A204.1 (cell line): ENCODE data around the gene APOF.
"Not testable (repeated sequence)": the region's sequence is repeated elsewhere in the genome, so short reads cannot be mapped to it uniquely, and the experiment has no call there.

Source experiments
- FAIRE-seq: peaks from 2 replicates; lab custom pipeline; 2012; peaks lifted over from hg19 to GRCh38; lab: Jason Lieb, UNC

The APOF gene, protein sequence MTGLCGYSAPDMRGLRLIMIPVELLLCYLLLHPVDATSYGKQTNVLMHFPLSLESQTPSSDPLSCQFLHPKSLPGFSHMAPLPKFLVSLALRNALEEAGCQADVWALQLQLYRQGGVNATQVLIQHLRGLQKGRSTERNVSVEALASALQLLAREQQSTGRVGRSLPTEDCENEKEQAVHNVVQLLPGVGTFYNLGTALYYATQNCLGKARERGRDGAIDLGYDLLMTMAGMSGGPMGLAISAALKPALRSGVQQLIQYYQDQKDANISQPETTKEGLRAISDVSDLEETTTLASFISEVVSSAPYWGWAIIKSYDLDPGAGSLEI

DNA sequence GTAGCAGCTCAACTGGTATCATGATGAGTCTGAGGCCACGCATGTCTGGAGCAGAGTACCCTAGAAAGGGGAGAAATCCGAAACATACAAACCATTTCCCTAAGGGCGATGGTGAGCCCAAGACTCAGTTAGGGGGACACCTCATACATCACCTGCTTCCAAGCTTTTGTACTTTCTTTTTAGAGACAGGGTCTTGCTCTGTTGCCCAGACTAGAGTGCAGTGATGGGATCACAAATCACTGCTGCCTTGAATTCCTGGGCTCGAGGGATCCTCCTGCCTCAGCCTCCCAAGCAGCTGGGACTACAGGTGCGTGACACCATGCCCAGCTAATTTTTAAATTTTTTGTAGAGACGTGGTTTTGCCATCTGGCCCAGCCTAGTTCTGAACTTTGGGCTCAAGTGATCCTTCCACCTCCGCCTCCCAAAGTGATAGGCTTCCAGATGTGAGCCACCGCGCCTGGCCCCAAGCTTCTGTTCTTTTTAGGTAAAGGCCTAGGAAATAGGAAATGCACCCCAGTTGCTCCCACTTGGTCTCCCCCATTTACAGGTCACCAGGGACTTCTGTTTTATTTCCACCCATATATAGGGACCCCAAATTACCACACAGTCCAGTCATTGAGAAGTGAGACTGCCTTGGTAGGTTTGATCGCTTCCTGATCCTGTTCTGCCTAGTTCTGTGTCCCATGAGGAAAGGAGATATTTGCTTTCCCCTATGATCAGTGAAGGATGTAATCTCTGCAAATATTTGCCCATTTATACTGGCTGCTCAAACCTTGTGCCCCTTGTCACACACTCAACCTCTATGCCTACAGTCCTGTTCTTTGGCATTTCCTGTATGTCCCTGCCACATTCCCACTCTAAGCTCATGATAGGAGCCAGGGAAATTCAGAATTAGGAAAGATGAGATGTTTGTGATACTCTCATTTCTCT, at the start of gene APOF:
Gene APOF, minus strand, starts transcription at position 728 of the 930 bp plus-strand sequence. Its CDS starts 112 bp downstream, at position 616.
- no peak for FAIRE-seq

DNA sequence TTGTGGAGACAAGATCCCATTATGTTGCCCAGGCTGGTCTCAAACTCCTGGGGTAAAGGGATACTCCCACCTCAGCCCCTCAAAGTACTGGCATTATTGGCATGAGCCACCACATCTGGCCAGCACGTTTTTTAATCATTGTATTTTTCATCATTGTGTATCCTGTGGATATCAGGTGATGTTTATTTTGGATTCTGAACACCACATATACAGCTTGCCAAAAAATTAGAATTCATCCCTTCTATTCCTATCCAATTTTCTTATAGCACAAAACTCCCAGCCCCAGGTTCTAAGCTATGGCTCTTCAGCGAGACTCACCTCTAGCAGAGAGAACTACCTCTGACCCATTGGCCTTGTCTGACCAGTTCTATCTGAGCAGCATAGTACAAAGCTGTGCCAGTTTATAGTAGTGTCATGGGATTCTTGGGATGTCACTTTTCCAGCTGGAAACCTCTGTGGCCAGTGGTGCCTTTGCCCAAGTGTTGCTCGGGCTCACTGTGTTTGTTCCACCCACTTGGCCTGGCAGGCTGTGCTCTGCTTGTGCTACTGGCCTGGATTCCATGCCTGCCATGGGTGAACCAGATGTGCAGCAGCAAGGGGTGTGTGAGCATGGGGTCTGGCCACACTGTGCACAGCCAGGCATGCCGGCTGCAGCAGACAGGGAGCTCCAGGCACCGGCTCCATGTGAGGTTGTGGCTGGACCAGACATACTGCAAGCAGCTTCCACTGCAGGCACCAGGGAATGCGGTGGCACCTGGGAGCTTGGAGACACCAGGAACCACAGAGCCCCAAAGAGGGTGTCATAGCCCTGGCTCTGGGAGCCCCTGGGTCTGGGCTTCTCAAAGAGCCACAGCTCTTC, 49.4 kb upstream of the APOF start:
- no peak for FAIRE-seq

DNA sequence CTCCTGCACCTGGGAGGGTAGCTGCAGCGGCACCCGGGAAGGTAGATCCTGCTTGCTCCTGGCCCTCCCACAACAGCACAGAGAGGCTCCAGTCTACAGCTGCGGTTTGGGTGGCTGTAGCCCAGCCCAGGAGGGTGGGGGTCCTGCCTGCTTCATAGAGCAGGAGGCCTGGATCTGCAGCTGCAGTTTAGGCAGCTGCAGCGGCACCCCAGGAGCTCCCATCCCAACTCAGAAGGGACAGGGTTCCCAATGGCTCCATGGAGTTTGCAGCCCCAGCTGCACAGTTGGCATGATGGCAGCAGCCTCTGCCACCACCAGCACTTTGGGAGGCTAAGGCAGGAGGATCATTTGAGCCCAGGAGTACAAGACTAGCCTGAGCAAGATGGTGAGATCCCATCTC, 48.1 kb upstream of the APOF start:
- no peak for FAIRE-seq

DNA sequence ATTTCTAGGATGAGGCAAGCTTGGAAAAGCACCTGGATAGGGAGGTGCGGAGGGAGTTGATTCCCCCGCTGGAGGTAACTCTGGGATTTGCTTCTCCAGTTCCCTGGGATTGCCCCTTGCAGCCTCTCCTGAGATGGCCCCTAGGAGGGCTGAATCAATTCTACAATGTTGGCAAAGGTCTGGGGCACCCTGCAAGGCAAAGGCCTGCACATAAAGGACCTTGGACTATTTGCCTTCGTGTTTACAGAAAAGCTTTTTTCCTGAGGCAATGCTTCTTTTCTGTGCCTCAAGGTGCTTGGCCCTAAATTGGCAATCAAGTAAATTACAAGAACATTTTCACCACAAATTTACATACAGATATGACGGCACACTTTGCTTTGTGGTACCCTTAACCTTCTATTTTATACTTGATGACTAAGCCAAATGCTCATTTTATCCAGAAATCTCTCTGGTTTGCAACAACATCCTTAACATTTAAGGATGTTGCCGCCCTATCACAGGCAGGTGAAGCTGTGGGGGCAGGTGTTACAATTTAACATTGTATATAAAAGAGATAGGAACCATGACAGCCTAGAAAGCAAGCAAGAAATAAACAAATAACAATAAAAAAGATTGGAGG, 46.3 kb upstream of the APOF start:
- FAIRE-seq, result no peak

DNA sequence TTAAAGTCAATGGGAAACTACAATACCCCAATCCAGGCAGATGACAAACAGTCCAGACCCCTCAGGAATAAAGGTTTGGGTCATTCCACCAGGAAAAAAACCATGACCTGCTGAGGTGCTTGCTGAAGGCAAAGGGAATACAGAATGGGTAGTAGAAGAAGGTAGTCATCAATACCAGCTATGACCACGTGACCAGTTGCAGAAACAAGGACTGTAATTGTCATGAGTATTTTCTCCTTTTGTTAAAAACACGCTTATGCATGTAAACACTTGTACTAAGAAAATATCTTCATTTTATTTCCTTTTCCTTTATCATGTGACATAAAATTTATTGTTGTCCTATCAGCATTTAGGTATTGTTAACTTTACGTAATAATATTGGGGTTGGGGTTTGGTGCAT, 41.6 kb upstream of the APOF start:
- FAIRE-seq, result not testable (repeated sequence)

DNA sequence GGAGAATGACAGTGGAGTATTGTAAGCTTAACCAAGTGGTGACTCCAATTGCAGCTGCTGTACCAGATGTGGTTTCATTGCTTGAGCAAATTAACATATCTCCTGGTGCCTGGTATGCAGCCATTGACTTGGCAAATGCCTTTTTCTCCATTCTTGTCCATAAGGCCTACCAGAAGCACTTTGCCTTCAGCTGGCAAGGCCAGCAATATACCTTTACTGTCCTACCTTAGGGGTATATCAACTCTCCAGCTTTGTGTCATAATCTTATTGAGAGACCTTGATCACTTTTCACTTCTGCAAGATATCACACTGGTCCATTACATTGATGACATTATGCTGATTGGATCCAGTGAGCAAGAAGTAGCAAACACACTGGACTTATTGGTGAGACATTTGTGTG, 39.0 kb upstream of the APOF start:
- FAIRE-seq, result not testable (repeated sequence)

DNA sequence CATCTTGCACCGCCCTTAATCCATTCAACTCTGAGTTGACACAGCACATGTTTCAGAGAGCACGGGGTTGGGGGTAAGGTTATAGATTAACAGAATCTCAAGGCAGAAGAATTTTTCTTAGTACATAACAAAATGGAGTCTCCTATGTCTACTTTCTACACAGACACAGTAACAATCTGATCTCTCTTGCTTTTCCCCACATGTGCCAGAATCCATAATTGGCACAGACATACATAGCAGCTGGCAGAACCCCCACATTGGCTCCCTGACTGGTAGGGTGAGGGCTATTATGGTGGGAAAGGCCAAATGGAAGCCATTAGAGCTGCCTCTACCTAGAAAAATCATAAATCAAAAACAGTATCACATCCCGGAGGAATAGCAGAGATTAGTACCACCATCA, 38.5 kb upstream of the APOF start:
- FAIRE-seq, result not testable (repeated sequence)

DNA sequence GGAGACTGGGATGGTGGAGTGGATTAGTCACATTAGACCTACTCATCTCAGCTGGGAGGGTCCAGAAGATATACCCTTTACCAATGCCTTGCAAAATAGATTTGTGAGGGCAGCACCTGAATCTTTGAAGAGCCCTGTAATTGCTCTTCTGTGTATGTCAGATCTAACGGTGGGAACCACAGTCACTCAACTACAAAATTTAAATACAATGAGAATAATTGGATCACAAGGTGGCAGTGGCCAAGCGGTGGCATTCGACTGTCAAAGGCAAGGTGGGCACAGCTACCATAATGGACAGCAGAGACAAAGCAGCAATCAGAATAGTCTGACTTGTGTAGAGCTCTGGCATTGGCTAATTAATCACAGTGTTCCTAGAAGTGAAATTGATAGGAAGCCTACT, 36.8 kb upstream of the APOF start:
- not testable (repeated sequence) for FAIRE-seq

DNA sequence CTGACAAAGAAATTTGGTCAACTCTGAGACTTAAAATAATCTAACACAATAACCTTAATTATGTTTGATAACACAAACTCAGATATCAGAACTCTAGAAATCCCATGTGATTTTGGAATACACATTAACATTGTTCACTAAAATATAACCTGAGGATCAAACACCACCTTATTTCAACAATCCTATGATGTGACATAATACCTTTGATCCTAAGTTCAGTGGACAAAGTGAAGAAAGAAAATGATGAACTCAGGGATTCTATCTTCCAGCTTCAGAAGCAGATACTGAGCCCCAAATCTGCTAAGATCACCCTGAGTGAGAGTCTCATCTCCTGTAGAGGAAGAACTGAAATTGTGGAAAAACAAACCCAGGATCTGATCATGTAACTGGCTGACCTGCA, 35.7 kb upstream of the APOF start:
- no peak for FAIRE-seq

DNA sequence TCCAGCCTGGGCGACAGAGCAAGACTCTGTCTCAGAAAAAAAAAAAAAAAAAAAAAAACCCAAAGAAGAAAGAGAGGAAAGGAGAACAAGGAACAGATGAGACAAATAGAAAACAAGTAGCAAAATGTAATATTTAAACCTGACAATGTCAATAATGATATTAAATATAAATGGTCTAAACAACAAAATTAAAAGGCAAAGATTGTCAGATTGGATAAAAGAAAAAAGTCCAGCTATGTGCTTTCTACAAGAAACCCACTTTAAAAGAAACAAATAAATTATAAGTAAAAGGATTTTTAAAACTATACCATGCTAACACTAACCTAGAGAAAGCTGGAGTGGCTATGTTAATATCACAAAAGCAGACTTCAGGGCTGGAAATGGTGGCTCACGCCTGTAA, 29.7 kb upstream of the APOF start:
- no peak for FAIRE-seq

DNA sequence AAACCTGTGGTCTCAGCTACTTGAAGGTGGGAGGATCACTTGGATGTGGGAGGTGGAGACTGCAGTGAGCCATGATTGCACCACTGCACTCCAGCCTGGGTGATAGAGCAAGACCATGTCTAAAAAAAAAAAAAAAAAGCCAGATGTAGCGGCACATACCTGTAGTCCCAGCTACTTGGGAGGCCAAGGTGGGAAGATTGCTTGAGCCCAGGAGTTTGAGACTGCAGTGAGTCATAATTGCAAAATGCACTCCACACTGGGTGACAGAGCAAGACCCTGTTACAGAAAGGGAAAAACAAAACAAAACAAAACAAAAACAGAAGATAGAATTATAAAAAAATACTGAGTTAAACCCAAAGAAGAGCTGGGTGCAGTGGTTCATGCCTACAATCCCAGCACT, 29.1 kb upstream of the APOF start:
- FAIRE-seq, result no peak

DNA sequence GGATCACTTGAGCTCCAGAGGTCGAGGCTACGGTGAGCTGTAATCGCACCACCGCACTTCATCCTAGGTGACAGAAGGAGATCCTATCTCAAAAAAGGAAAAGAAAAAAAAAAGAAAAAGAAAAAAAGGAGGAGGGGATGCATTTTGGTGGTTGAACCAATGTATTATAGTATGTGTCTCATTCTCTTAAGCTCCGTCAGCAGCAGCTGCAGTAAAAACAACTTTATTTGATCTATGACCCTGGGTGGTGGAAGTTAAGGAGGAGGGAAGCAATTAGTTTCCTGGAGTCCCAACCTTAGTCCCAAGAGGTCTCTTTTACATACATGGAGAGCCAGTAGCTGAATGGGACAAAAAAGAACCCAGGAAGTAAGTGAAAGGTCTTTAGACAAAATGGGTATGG, 26.8 kb upstream of the APOF start:
- no peak for FAIRE-seq

DNA sequence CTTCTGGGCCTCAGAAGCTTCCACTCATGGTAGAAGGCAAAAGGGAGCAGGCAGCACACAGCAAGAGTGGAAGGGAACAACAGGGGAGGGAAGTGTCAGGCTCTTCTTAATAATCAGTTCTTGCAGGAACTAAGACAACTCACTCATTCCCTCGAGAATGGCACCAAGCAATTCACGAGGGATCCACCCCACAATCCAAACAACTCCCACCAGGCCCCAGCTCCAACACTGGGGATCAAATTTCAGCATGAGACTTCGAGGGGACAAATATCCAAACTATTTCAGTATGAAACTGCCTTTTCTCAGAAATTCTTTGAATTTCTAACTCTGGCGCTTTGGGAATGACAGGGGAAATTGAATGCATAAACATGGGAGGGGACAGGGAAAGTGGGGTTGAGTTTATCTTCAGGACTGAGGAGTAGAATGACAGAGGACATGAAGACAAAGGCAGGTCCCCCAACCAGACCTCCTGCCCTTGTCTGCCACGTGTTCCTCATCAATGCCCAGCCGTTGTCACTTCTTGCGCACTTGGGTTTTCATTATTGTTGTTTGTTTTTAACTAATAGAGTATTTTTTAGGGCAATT, 24.6 kb upstream of the APOF start:
- FAIRE-seq, result no peak

DNA sequence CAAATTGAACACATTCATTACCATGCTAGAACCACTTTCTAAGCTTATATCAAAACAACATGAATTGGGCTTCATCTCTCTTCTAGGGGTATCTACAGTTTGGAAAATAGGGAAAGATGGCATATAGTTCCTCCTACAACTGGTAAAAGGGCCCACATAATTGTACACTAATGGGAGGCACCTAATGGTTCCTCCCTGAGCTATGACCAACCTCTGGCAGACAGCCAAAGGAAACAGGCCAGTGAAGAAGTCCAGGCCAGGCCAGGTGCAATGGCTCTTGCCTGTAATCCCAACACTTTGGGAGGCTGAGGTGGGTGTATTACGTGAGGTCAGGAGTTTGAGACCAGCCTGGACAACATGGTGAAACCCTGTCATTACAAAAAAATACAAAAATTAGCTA, 23.2 kb upstream of the APOF start:
- FAIRE-seq, result no peak

DNA sequence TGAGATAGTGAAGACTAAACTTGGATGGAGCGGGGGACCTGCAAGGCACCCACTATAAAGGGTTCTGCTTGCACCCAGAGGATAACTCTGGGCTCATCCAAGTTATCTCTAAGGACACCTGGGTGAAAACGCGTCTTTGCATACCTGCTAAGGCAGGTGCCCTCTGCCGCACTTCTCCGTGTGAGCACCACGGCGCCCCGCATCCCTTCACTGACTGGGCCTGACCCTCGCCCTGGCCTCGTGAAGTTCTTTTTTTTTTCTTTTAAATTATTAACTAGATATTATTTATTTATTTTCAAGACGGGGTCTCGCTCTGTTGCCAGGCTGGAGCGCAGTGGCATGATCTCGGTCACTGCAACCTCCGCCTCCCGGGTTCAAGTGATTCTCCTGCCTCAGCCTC, 20.0 kb upstream of the APOF start:
- no peak for FAIRE-seq

DNA sequence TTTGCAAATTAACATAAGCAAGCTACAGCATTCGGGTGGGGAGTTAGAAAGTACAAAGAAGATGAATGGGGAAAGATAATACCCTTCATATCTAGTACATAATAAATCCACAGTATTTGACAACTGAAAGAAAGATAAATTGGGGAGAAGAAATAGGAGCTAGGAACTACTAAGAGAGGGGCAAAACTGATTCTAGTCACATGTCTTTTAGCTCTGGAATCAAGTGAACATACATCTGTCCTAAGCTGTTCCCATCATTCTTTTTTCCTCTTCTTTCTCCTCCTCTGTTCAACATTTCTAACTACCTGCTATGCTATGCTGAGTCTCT, 15.3 kb upstream of the APOF start:
- no peak for FAIRE-seq

DNA sequence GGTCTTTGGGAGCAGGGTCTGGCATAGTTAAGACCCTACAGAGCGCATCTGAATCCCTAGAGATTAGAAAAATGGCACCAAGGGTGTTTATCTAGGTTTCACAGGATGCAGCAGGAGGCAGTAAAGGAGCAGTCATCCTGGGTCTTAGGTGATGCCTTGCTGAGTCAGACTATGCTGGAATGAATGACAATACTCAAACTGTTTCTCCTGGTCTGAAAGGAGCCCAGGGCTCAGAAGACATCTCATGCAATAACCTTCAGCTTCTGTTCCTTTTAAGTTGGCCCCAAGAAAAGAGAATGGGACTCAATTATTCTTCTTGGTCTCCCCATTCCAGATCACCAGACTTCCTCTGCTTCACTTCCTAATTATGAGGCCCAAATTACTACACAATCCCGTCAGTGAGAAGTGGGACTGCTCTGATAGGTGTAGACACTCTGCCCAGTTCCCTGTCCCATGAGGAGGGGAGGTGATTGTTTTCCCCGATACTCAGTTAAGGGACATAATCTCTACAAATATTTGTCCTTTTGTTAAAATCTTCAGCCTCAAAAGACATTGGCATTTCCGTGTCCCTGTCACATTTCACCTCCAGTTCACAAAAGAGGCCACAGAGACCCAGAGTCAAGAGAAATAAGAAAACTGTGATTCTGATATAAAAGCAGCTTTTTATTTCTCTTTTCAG, 14.8 kb upstream of the APOF start:
- no peak for FAIRE-seq

DNA sequence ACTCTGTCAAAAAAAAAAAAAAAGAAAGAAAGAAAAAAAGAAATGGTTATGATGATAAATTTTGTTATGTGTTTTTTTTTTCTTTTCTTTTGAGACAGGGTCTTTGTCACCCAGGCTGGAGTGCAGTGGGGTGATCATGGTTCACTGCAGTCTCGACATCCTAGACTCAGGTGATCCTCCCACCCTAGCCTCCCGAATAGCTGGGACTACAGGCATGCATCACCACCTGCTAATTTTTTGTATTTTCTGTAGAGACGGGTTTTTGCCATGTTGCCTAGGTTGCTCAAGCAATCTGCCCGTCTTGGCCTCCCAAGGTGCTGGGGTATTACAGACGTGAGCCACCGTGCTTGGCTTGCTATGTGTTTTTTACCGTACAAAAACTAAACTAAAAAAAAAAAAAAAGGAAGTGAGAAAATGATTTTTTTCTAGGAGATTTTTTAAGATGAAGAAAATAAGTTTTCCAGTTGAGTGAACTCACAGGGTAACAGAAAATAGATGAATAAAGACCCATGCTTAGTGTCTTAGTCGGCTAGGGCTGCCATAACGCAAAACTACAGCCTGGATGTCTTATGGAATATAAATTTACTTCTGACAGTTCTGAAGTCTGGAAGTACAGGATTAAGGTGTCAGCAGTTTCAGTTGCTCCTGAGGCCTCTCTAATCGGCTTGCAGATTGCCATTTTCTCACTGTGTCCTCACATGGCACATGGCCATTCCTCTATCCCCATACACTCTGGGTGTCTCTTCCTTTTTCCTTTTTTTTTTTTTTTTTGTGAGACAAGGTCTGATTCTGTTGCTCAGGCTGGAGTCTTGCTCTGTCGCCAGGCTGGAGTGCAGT, 13.2 kb upstream of the APOF start:
- FAIRE-seq, result no peak

DNA sequence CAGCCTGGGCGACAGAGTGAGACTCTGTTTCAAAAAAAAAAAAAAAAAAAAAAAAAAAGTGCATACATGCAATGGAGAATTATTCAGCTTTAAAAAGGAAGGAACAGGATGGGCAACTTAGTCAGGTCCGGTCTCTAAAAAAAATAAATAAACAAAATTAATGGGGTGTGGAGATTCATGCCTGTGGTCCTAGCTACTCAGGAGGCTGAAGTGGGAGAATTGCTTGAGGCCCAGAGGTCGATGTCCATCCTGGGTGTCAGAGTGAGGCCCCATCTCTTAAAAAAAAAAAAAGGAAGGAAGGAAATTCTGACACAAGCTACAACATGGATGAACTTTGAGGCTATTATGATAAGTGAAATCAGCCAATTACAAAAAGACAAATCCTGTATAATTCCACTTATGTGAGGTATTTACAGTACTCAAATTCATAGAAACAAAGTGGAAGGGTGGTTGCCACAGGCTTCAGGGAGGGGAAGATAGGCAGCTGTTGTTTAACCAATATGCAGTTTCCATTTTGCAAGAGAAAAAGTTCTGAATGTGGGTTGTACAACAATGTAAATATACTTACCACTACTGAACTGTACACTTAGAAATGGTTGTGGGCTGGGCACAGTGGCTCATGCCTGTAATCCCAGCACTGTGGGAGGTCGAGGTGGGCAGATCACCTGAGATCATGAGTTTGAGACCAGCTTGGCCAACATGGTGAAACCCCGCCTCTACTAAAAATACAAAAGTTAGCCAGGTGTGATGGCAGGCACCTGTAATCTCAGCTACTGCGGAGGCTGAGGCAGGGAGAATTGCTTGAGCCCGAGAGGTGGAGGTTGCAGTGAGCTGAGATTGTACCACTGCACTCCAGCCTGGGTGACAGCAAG, 12.3 kb upstream of the APOF start:
- no peak for FAIRE-seq
